T-cell (primary cell): ENCODE data around the gene FOXF2. TPM values are rescaled to one million over a fixed set of nuclear protein-coding genes. Genes with fewer than 3 reads are reported as not detected.

Source experiments
- ATAC-seq, 4 experiments: fragments of 200-7000 bp in 3 of 4; fragments of 150-1000 bp in 1 of 4; cut with Tn5 transposase; replicated peaks in 1 of 4; 1 replicate in 3 of 4; 2 replicates in 1 of 4; pipeline ENCODE4 v1.10.0; 2021; ENCODE audit warnings: moderate library complexity in 3 of 4, mild to moderate bottlenecking in 2 of 4, moderate number of reproducible peaks in 1 of 4
- CTCF ChIA-PET, 2 donors: fragments of 300-600 bp; sonication (Branson Sonifier 250); formaldehyde crosslinking; loops; one replicate each; lab custom pipeline; 2022; ENCODE audit warnings: antibody characterized with exemption in 2 of 2; lab: Charles Lee
- POLR2A ChIA-PET, 2 donors: fragments of 300-600 bp; sonication (Branson Sonifier 250); formaldehyde crosslinking; loops; one replicate each; lab custom pipeline; 2022; ENCODE audit warnings: antibody characterized with exemption in 2 of 2; lab: Charles Lee
- DNase-seq, 35 experiments: peaks; one replicate each; pipeline versions ENCODE4 v3.0.0 to v3.0.0-alpha.2; 2013 to 2023
- H3K27ac ChIP-seq: one replicate; pipeline ENCODE4 v1.5.1; 2013; ENCODE audit warnings: low read length
- H3K27me3 ChIP-seq, 2 experiments: replicated peaks in 1 of 2; 1 replicate in 1 of 2; 2 replicates in 1 of 2; pipeline versions ENCODE4 v1.6.1 to v1.7.0; 2013; ENCODE audit warnings: low read length in 1 of 2, mixed read lengths in 1 of 2; ENCODE audit not compliant: control insufficient read depth in 2 of 2, insufficient read depth in 2 of 2; ENCODE audit errors: extremely low read depth in 1 of 2
- H3K36me3 ChIP-seq, 2 donors: 1 replicate in 1 of 2; 2 replicates in 1 of 2; pipeline versions ENCODE4 v1.6.1 to v1.7.0; 2013; ENCODE audit warnings: low read length in 1 of 2; ENCODE audit not compliant: control insufficient read depth in 2 of 2, insufficient read depth in 1 of 2; ENCODE audit errors: extremely low read depth in 1 of 2
- H3K4me1 ChIP-seq, 2 experiments: 1 replicate in 1 of 2; 2 replicates in 1 of 2; pipeline versions ENCODE4 v1.6.1 to v1.7.0; 2013; ENCODE audit warnings: low read length in 2 of 2, mixed read lengths in 1 of 2; ENCODE audit not compliant: insufficient read depth in 2 of 2, control insufficient read depth in 1 of 2; ENCODE audit errors: extremely low read depth in 1 of 2
- H3K4me3 ChIP-seq, 2 donors: 1 replicate in 1 of 2; 2 replicates in 1 of 2; pipeline versions ENCODE4 v1.5.1 to v1.7.0; 2013; ENCODE audit warnings: mild to moderate bottlenecking in 2 of 2, low read length in 1 of 2, moderate library complexity in 1 of 2; ENCODE audit not compliant: control insufficient read depth in 1 of 2; ENCODE audit errors: extremely low read depth in 1 of 2
- H3K9me3 ChIP-seq: 2 replicates; pipeline ENCODE4 v1.7.0; 2013
- H3K27ac Mint-ChIP-seq, 2 donors: one replicate each; pipeline ENCODE4 v1.8.0; 2020 to 2021; ENCODE audit warnings: mild to moderate bottlenecking in 2 of 2, mixed read lengths in 2 of 2
- H3K27me3 Mint-ChIP-seq, 2 donors: one replicate each; pipeline ENCODE4 v1.8.0; 2021 to 2022; ENCODE audit warnings: mixed read lengths in 2 of 2
- H3K36me3 Mint-ChIP-seq: one replicate; pipeline ENCODE4 v1.8.0; 2021; ENCODE audit warnings: mixed read lengths
- H3K4me1 Mint-ChIP-seq, 3 donors: one replicate each; pipeline ENCODE4 v1.8.0; 2020 to 2022; ENCODE audit warnings: mixed read lengths in 3 of 3, mild to moderate bottlenecking in 1 of 3
- H3K4me3 Mint-ChIP-seq, 3 donors: one replicate each; pipeline ENCODE4 v1.8.0; 2020 to 2022; ENCODE audit warnings: mild to moderate bottlenecking in 3 of 3, mixed read lengths in 3 of 3, moderate library complexity in 3 of 3
- H3K9me3 Mint-ChIP-seq, 3 donors: one replicate each; pipeline ENCODE4 v1.8.0; 2020 to 2022; ENCODE audit warnings: mixed read lengths in 3 of 3
- WGBS: methylation state at CpG from one replicate; pipeline ENCODE4 v1.1.5; 2013; ENCODE audit warnings: missing lambda C conversion rate; ENCODE audit not compliant: insufficient coverage; 5-methylcytosine and 5-hydroxymethylcytosine counted together
- total RNA-seq, 35 experiments: library from RNA in 6 of 35; stranded (reverse) in 6 of 35; fragments of 120-200 nt in 1 of 35; gene quantifications; one replicate each; pipeline versions ENCODE4 v1.2.1 to v1.2.4 and lab custom pipeline; 2013 to 2026

FOXF2 gene
- total RNA-seq, 5 donors from 2014 or later (not counting 1 experiment from before 2014, with no cell fraction given): not detected

GRCh38 chr6:1416191-1416760 lies 26.9 kb downstream of the FOXF2 start:
- no peaks in the 10 kb centered on the region for H3K36me3 Mint-ChIP-seq

GRCh38 chr6:1416820-1417219 lies 27.4 kb downstream of the FOXF2 start:
- CTCF ChIA-PET: no interaction called here

More at GRCh38 chr6:1416191-1416760, 26.9 kb downstream of the FOXF2 start:
- peaks cover 9 to 10% of the 10 kb centered on the region in 2 donors for H3K27me3 Mint-ChIP-seq
- POLR2A ChIA-PET: no interaction called here
- Histone ChIP-seq H3K27ac (no peak overlapping the region), H3K4me1 (no peaks in the 10 kb centered on the region), H3K27me3 (peaks cover 0 to 14% of the 10 kb centered on the region in 2 experiments), H3K9me3 (no peaks in the 10 kb centered on the region), H3K4me3 (no peak overlapping the region), H3K36me3 (no peaks in the 10 kb centered on the region)
- no peaks in the 10 kb centered on the region for H3K4me1 Mint-ChIP-seq
- no peak overlapping the region for H3K27ac Mint-ChIP-seq
- DNase-seq (no peak), ATAC-seq (peak in 1 of 4 experiments; percentile 15)
- no peak overlapping the region for H3K4me3 Mint-ChIP-seq
- CTCF ChIA-PET: no interaction called here
- H3K9me3 Mint-ChIP-seq: peaks cover 0 to 13% (median 4%) of the 10 kb centered on the region in 3 donors
- 73% methylated on average over 19 of the region's 21 CpGs for WGBS

GRCh38 chr6:1417718-1418117 lies 28.3 kb downstream of the FOXF2 start:
- CTCF ChIA-PET: no interaction called here
- no peak overlapping the region for H3K27ac Mint-ChIP-seq

More at GRCh38 chr6:1416820-1417219, 27.4 kb downstream of the FOXF2 start:
- H3K4me1 ChIP-seq: no peaks in the 10 kb centered on the region
- POLR2A ChIA-PET: no interaction called here
- peaks cover 0 to 13% (median 4%) of the 10 kb centered on the region in 3 donors for H3K9me3 Mint-ChIP-seq
- no peak overlapping the region for H3K27ac ChIP-seq
- H3K9me3 ChIP-seq: no peaks in the 10 kb centered on the region
- no peaks in the 10 kb centered on the region for H3K36me3 ChIP-seq
- H3K27ac Mint-ChIP-seq: no peak overlapping the region
- no peak for ATAC-seq
- no peak for DNase-seq
- 69% methylated on average over 9 of the region's 11 CpGs for WGBS
- H3K36me3 Mint-ChIP-seq: no peaks in the 10 kb centered on the region
- no peaks in the 10 kb centered on the region for H3K4me1 Mint-ChIP-seq
- peaks cover 0 to 14% of the 10 kb centered on the region in 2 experiments for H3K27me3 ChIP-seq
- H3K4me3 ChIP-seq: no peak overlapping the region
- H3K27me3 Mint-ChIP-seq: peaks cover 9 to 10% of the 10 kb centered on the region in 2 donors
- no peak overlapping the region for H3K4me3 Mint-ChIP-seq

GRCh38 chr6:1418471-1419191 lies 29.3 kb downstream of the FOXF2 start:
- ATAC-seq (no peak), DNase-seq (no peak)
- Mint-ChIP-seq H3K4me3 (no peak overlapping the region), H3K27me3 (peaks cover 10 to 17% of the 10 kb centered on the region in 2 donors), H3K4me1 (no peaks in the 10 kb centered on the region), H3K36me3 (no peaks in the 10 kb centered on the region), H3K9me3 (peaks cover 0 to 13% (median 4%) of the 10 kb centered on the region in 3 donors), H3K27ac (no peak overlapping the region)
- no peaks in the 10 kb centered on the region for H3K4me1 ChIP-seq
- no peak overlapping the region for H3K4me3 ChIP-seq
- WGBS: 63% methylated on average over 2 of the region's 15 CpGs
- no peaks in the 10 kb centered on the region for H3K9me3 ChIP-seq
- POLR2A ChIA-PET: no interaction called here
- peaks cover 0 to 15% of the 10 kb centered on the region in 2 experiments for H3K27me3 ChIP-seq
- H3K27ac ChIP-seq: no peak overlapping the region
- CTCF ChIA-PET: no interaction called here
- no peaks in the 10 kb centered on the region for H3K36me3 ChIP-seq

More at GRCh38 chr6:1417718-1418117, 28.3 kb downstream of the FOXF2 start:
- Mint-ChIP-seq H3K9me3 (peaks cover 0 to 13% (median 4%) of the 10 kb centered on the region in 3 donors), H3K4me3 (no peak overlapping the region), H3K27me3 (peaks cover 6 to 13% of the 10 kb centered on the region in 2 donors), H3K4me1 (no peaks in the 10 kb centered on the region), H3K36me3 (no peaks in the 10 kb centered on the region)
- POLR2A ChIA-PET: no interaction called here
- 93% methylated on average over 4 of the region's 12 CpGs for WGBS
- ATAC-seq (no peak), DNase-seq (no peak)
- Histone ChIP-seq H3K36me3 (no peaks in the 10 kb centered on the region), H3K4me1 (no peaks in the 10 kb centered on the region), H3K9me3 (no peaks in the 10 kb centered on the region), H3K4me3 (no peak overlapping the region), H3K27me3 (peaks cover 0 to 11% of the 10 kb centered on the region in 2 experiments), H3K27ac (no peak overlapping the region)

- no peak overlapping the region for H3K27ac Mint-ChIP-seq
- Histone ChIP-seq H3K9me3 (no peaks in the 10 kb centered on the region), H3K27me3 (peaks cover 0 to 24% of the 10 kb centered on the region in 2 experiments), H3K4me1 (peaks cover 0 to 3% of the 10 kb centered on the region in 2 experiments), H3K4me3 (no peak overlapping the region), H3K36me3 (no peaks in the 10 kb centered on the region), H3K27ac (no peak overlapping the region)
- ATAC-seq (no peak), DNase-seq (no peak)
- H3K36me3 Mint-ChIP-seq: no peaks in the 10 kb centered on the region
- POLR2A ChIA-PET: no interaction called here
- peaks cover 0 to 13% (median 4%) of the 10 kb centered on the region in 3 donors for H3K9me3 Mint-ChIP-seq
- H3K4me1 Mint-ChIP-seq: peaks cover 0 to 5% (median 3%) of the 10 kb centered on the region in 3 donors
- no CpG with 5 or more reads among the region's 1 CpG for WGBS
- peaks cover 21 to 22% of the 10 kb centered on the region in 2 donors for H3K27me3 Mint-ChIP-seq
- no peak overlapping the region for H3K4me3 Mint-ChIP-seq
- CTCF ChIA-PET: no interaction called here
These were observed 31.0 kb downstream of the FOXF2 start for GRCh38 chr6:1420382-1420781.

GRCh38 chr6:1422290-1422689 lies 32.9 kb downstream of the FOXF2 start:
- WGBS: 82% methylated on average over 1 of the region's 1 CpG

More at GRCh38 chr6:1422290-1422689, 32.9 kb downstream of the FOXF2 start:
- Mint-ChIP-seq H3K36me3 (no peaks in the 10 kb centered on the region), H3K9me3 (peaks cover 0 to 13% (median 4%) of the 10 kb centered on the region in 3 donors), H3K27me3 (peaks cover 31 to 39% of the 10 kb centered on the region in 2 donors), H3K4me1 (peaks cover 0 to 5% (median 3%) of the 10 kb centered on the region in 3 donors), H3K27ac (no peak overlapping the region), H3K4me3 (no peak overlapping the region)
- Histone ChIP-seq H3K27me3 (peaks cover 0 to 28% of the 10 kb centered on the region in 2 experiments), H3K36me3 (no peaks in the 10 kb centered on the region), H3K4me3 (no peak overlapping the region), H3K4me1 (peaks cover 0 to 3% of the 10 kb centered on the region in 2 experiments), H3K9me3 (no peaks in the 10 kb centered on the region), H3K27ac (no peak overlapping the region)
- POLR2A ChIA-PET: no interaction called here
- no peak for ATAC-seq
- no peak for DNase-seq
- CTCF ChIA-PET: no interaction called here
